ENCODE measurements around the gene RAB22A.

Gene RAB22A

GRCh38 chr20:58305061-58305460, 4.5 kb upstream of the RAB22A start:
- no peak for FAIRE-seq

DNA sequence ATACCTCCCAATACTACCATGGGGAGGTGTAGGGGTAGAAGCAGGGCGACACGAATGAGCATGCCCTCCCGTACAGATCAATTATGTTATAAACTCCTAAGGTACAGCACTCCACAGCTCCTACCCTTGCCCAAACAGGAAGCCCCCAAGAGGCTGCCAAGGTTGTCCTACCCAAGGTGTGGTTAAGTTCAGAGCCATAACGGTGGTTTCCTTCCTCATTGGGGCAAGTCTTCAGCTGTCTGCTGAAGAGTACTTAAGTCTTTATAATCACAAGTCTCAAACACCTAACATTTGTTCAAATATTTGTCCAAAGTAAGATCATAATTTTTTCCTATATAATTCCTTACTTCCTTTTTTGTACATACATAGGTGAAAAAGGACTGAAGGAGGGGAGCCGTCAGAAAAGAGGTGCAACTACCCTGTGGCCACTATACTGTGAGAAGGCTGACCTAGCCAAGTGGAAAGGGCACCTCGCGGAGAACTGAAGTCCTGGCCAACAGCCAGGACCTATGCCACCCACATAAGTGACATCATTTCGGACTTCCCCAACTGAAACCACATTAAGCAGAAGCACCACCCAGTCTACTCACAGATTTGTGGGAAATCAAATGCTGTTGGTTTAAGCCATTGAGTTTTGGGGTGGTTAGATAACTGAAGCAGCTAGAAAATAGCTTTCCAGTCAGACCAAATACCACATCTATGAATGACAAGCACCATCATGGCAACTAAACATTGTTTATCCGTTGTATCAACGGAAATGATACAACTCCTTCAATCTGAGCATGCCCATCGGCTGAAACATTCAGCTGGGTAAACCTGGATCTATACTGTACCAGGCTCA, 2.9 kb upstream of the RAB22A start:
- FAIRE-seq, result no peak

GRCh38 chr20:58307270-58307669, 2.2 kb upstream of the RAB22A start:
- no peak for FAIRE-seq

DNA sequence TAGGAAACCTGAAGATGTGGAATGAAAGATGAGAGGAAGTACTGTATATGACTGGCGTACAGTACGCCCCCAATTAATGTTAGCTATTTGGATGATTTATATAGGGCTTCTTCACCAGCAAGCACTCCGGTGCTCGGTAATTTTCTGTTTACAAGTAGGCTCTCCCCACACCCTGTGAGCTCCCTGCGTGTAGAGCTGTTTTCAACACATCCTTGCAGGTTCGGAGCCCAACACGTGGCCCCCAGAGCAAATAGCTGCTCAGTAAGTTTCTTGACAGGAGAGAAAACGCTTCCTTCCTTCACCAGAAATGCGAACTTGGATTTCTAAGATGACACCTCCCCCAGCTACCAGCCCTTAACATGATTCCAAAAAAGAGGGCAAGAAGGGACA, 1.2 kb upstream of the RAB22A start:
- FAIRE-seq, result no peak

DNA sequence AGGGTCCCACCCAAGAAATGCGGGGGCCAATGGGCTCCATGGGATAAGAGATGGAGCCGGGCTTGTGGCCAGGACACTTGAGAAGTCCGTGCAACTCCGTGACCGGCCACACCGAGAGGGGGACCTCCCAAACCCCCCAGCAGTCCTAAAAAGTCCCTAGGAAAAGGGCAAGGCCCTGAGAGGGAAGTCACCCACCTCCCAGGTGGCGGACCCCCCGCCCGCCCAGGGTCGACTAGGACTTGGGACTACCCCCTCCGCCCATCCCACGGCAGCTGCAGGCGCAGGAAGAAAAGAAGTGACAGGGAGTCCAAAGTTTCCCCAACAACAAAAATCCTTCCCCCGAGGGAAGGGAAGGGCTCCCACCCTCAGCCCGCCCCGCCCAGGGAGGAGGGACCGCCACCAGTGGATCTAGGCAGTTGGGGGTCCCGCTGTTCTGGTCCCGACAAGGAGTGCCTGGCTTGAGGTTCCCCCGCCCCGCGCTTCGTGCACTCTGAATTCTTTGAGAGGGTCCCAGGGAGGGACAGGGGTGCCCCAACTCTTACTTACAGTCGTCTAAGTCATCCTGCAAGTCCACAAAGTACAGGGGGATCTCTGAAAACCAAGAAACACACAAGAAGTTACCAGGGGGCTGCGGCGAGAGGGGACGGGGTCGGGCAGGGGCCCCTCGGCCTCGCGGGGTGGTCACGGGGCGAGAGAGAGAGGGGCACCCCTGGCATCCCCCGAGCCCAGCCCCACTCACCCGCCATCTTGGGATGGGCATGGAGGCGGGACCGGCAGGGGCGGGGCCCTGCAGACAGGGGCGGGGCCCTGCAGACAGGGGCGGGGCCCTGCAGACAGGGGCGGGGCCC, 611 bp upstream of the RAB22A start:
- no peak for FAIRE-seq

GRCh38 chr20:58310291-58310782, 822 bp downstream of the RAB22A start:
- FAIRE-seq, result no peak

DNA sequence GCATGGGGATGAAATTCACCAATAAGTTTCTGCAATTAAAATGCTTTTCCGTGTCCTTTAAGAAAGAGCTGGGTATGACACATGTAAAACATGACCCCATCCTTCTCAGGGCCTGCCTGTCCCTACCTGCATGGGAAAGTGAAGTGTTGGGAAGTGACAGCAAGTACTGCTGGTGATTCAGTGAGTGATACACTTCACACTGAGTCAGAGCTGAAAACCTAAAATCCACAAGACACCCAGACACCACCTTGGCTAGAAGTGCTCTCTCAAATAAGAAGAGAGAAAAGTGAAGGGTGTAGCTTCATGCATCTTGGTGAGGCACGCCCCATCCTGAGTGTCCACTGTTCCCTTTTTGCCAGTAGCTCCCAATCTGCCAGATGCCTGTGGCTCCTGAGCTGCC, 3.3 kb downstream of the RAB22A start:
- FAIRE-seq, result no peak

DNA sequence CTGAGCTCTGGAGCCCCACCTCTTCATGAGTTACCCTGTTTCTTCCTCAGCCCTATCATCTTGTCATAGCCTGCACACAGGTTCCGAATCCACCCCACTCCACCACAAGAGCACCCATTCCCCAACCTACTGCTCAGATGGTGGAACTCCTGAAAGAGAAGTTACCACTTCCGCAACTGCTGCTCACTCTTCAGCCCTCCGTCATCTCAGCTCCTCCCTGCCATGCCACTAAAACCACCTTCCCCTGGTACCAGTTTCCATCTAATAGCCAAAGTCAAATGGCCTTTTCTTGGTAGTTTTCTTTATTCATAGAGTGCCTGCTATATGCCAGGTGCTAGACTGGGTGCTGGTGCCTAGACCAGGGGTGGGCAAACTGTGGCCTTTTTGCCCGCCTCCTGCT, 3.9 kb downstream of the RAB22A start:
- no peak for FAIRE-seq

GRCh38 chr20:58321205-58321604, 11.7 kb downstream of the RAB22A start:
- FAIRE-seq, result no peak

GRCh38 chr20:58322083-58322482, 12.6 kb downstream of the RAB22A start:
- no peak for FAIRE-seq

- FAIRE-seq, result no peak
Observed at GRCh38 chr20:58325912-58326311, 16.4 kb downstream of the RAB22A start.

- no peak for FAIRE-seq
Observed at GRCh38 chr20:58327211-58327610, 17.7 kb downstream of the RAB22A start.

- FAIRE-seq, result no peak
Observed at GRCh38 chr20:58328836-58329235, 19.3 kb downstream of the RAB22A start.

- no peak for FAIRE-seq
Observed at GRCh38 chr20:58329711-58330110, 20.2 kb downstream of the RAB22A start.

GRCh38 chr20:58330249-58330648, 20.7 kb downstream of the RAB22A start:
- no peak for FAIRE-seq

GRCh38 chr20:58330687-58331086, 21.2 kb downstream of the RAB22A start:
- no peak for FAIRE-seq

DNA sequence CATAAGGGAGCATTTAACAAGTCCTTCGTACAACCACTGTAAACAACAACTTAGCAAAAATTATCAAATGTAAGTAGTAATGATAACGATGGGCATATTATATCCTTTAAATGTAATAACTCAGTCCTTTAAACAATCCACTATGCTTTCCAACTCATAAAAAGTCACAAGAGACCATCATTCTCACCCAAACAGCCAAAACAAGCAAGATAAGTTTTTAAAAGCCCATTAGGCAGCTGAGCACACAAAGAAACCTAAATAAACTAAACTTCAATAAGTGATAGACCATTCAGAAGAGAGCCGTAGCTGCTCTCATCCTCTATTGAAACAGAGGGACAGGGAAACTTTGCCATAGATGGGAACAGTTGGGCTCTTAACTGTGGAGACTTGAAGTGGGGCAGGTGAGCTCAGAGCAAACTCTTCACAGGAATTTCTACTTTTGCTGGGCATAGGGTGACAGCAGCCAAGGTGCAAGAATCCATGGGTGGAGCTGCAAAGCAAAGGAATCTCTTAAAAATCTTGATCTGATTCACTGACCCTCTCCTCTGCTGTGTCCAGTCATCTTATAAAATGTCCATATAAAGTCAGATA, 22.5 kb downstream of the RAB22A start:
- FAIRE-seq, result no peak

- no peak for FAIRE-seq
Observed at GRCh38 chr20:58339741-58340140, 30.2 kb downstream of the RAB22A start.

GRCh38 chr20:58340151-58340550, 30.6 kb downstream of the RAB22A start:
- no peak for FAIRE-seq

DNA sequence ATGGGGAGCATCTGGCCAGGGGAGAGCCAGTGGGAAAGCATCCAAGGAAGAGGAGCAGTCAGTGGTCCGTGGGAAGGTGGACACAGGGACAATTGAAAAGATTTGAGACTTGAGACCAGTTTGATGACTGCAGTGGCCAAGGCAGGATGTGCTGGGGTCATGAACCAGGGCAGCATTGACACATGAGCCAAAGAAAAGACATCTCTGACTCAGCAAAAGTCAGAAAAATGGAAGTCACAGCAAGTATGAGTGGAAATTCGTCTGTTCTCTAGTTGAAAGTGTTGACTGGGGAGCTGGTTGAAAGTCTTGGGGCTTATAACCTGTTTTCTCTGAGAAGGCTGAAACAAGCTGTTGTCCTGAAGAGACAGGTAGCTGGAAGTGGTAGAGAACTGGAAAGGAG, 31.3 kb downstream of the RAB22A start:
- no peak for FAIRE-seq

GRCh38 chr20:58342104-58342945, 32.8 kb downstream of the RAB22A start:
- FAIRE-seq, result no peak

GRCh38 chr20:58344741-58345140, 35.2 kb downstream of the RAB22A start:
- no peak for FAIRE-seq

DNA sequence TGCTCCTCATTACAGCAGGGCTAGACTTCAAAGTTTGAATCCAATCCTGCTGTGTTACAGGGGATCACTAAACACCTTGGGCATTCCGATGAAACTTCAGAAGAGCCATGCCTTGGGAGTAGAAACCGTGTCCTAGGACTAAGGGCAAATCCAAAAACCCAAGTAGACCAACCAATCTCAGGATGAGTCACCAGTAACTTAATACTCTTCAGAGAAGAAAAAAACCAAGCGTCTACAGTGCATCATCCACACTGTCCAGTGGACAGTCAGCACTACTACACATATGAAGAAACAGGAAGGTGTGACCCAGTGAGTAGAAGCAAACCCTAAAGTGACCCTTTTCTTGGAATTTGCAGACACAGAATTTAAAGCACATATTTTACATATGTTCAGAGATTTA, 40.1 kb downstream of the RAB22A start:
- no peak for FAIRE-seq
